GM18502 (cell line): ENCODE data around the gene DNMT3A.

Source experiments
- ATAC-seq: cut with Tn5 transposase; IDR thresholded peaks from one replicate; pipeline ENCODE4 v1.9.1; 2021; ENCODE audit warnings: mild to moderate bottlenecking; ENCODE audit not compliant: unreplicated experiment, poor library complexity

DNMT3A gene

GRCh38 chr2:25328152-25329085 is 13.3 kb downstream of the DNMT3A start:
- no peak for ATAC-seq

- ATAC-seq, result no peak
These were observed 15.3 kb downstream of the DNMT3A start for GRCh38 chr2:25326326-25327013.

- ATAC-seq, result no peak
These were observed 16.7 kb downstream of the DNMT3A start for GRCh38 chr2:25324905-25325592.

- no peak for ATAC-seq
These were observed 17.5 kb downstream of the DNMT3A start for GRCh38 chr2:25324251-25324650.

- no peak for ATAC-seq
These were observed 18.0 kb downstream of the DNMT3A start for GRCh38 chr2:25323610-25324189.

- no peak for ATAC-seq
These were observed 18.6 kb downstream of the DNMT3A start for GRCh38 chr2:25323042-25323514.

- no peak for ATAC-seq
These were observed 19.4 kb downstream of the DNMT3A start for GRCh38 chr2:25322312-25322711.

- peak; percentile 59 for ATAC-seq
These were observed 21.6 kb downstream of the DNMT3A start for GRCh38 chr2:25320077-25320476.

GRCh38 chr2:25316101-25316500 is 25.6 kb downstream of the DNMT3A start:
- no peak for ATAC-seq

GRCh38 chr2:25315316-25315680 is 26.4 kb downstream of the DNMT3A start:
- no peak for ATAC-seq

GRCh38 chr2:25314514-25315315 is 27.0 kb downstream of the DNMT3A start:
- peak; percentile 90 for ATAC-seq

GRCh38 chr2:25313711-25314513 is 27.8 kb downstream of the DNMT3A start:
- peak; percentile 13 for ATAC-seq

- no peak for ATAC-seq
These were observed 28.6 kb downstream of the DNMT3A start for GRCh38 chr2:25312958-25313710.

- ATAC-seq, result no peak
These were observed 29.7 kb downstream of the DNMT3A start for GRCh38 chr2:25311865-25312575.

GRCh38 chr2:25310965-25311864 is 30.5 kb downstream of the DNMT3A start:
- ATAC-seq, result no peak

GRCh38 chr2:25310709-25310964 is 31.1 kb downstream of the DNMT3A start:
- no peak for ATAC-seq

- ATAC-seq, result no peak
These were observed 32.3 kb downstream of the DNMT3A start for GRCh38 chr2:25309402-25309801.
